Natural killer cell (primary cell): ENCODE results near the gene FOXE1. TPM values are rescaled to one million over a fixed set of nuclear protein-coding genes. Genes with fewer than 3 reads are reported as not detected.

ENCODE experiments used
- ATAC-seq, 3 donors: fragments of 150-1000 bp in 2 of 3; fragments of 200-7000 bp in 1 of 3; cut with Tn5 transposase; 1 replicate in 1 of 3; 2 replicates in 2 of 3; pipeline ENCODE4 v1.10.0; 2021; ENCODE audit warnings: mild to moderate bottlenecking in 2 of 3, moderate library complexity in 2 of 3
- DNase-seq, 2 donors: peaks; one replicate each; pipeline versions ENCODE4 v3.0.0 to v3.0.0-alpha.2; 2013 to 2021; ENCODE audit warnings: mixed read lengths in 1 of 2
- H3K27ac ChIP-seq: one replicate; pipeline ENCODE4 v1.5.1; 2013; ENCODE audit warnings: mild to moderate bottlenecking, low read length
- H3K27me3 ChIP-seq: one replicate; pipeline ENCODE4 v1.6.1; 2013; ENCODE audit warnings: low read length; ENCODE audit not compliant: control insufficient read depth, insufficient read depth
- H3K36me3 ChIP-seq: one replicate; pipeline ENCODE4 v1.6.1; 2013; ENCODE audit warnings: low read length; ENCODE audit not compliant: control insufficient read depth, insufficient read depth
- H3K4me1 ChIP-seq: one replicate; pipeline ENCODE4 v1.6.1; 2013; ENCODE audit warnings: low read length; ENCODE audit not compliant: control insufficient read depth, insufficient read depth
- H3K4me3 ChIP-seq: one replicate; pipeline ENCODE4 v1.5.1; 2013; ENCODE audit warnings: low read length
- H3K9me3 ChIP-seq: one replicate; pipeline ENCODE4 v1.6.1; 2013; ENCODE audit warnings: low read length; ENCODE audit not compliant: control insufficient read depth, insufficient read depth
- H3K27ac Mint-ChIP-seq, 2 donors: one replicate each; pipeline ENCODE4 v1.8.0; 2022; ENCODE audit warnings: mild to moderate bottlenecking in 2 of 2, mixed read lengths in 2 of 2, moderate library complexity in 1 of 2
- H3K27me3 Mint-ChIP-seq, 2 donors: one replicate each; pipeline ENCODE4 v1.8.0; 2022; ENCODE audit warnings: low read depth in 2 of 2, mixed read lengths in 2 of 2
- H3K36me3 Mint-ChIP-seq: one replicate; pipeline ENCODE4 v1.8.0; 2022; ENCODE audit warnings: mixed read lengths
- H3K4me1 Mint-ChIP-seq, 2 donors: one replicate each; pipeline ENCODE4 v1.8.0; 2022; ENCODE audit warnings: mixed read lengths in 2 of 2
- H3K4me3 Mint-ChIP-seq: one replicate; pipeline ENCODE4 v1.8.0; 2022; ENCODE audit warnings: mild to moderate bottlenecking, moderate library complexity, mixed read lengths
- H3K9me3 Mint-ChIP-seq, 2 donors: one replicate each; pipeline ENCODE4 v1.8.0; 2022; ENCODE audit warnings: mixed read lengths in 2 of 2
- CTCF ChIP-seq: fragments of 200-600 bp; IDR thresholded peaks from one replicate; pipeline ENCODE4 v1.8.0; 2022; ENCODE audit warnings: antibody characterized with exemption
- WGBS: methylation state at CpG from one replicate; pipeline ENCODE4 v1.1.7; 2013; ENCODE audit warnings: missing lambda C conversion rate; ENCODE audit not compliant: insufficient coverage; 5-methylcytosine and 5-hydroxymethylcytosine counted together
- intact Hi-C: fragments of 100-400 bp; cut with micrococcal nuclease; formaldehyde crosslinking; loops from one replicate; pipeline ENCODE4 v1.14.2; 2022
- total RNA-seq, 4 donors: library from RNA; stranded (reverse); fragments of 120-200 nt in 1 of 4; gene quantifications; one replicate each; pipeline versions ENCODE4 v1.2.3 to v1.2.4, GENCODE V29; 2013 to 2022

FOXE1 gene
- total RNA-seq, 3 donors from 2014 or later (not counting 1 experiment from before 2014, with no cell fraction given): not detected

GRCh38 chr9:97807681-97808080 lies 45.3 kb upstream of the FOXE1 start:
- Histone ChIP-seq H3K27ac (no peak overlapping the region), H3K9me3 (no peaks in the 10 kb centered on the region), H3K4me1 (peaks cover 6% of the 10 kb centered on the region), H3K36me3 (no peaks in the 10 kb centered on the region), H3K27me3 (peaks cover 6% of the 10 kb centered on the region), H3K4me3 (no peak overlapping the region)
- Mint-ChIP-seq H3K27me3 (peaks cover 22 to 36% of the 10 kb centered on the region in 2 donors), H3K9me3 (no peaks in the 10 kb centered on the region), H3K4me3 (no peak overlapping the region), H3K36me3 (no peaks in the 10 kb centered on the region), H3K4me1 (peaks cover 5 to 13% of the 10 kb centered on the region in 2 donors), H3K27ac (no peak overlapping the region)
- no peak for TF ChIP-seq CTCF
- intact Hi-C loops: no loop called here
- WGBS: 67% methylated on average over 1 of the region's 2 CpGs
- no peak for ATAC-seq
- DNase-seq: no peak

GRCh38 chr9:97808415-97808814 lies 44.6 kb upstream of the FOXE1 start:
- Histone ChIP-seq H3K9me3 (no peaks in the 10 kb centered on the region), H3K4me3 (no peak overlapping the region), H3K36me3 (no peaks in the 10 kb centered on the region), H3K27me3 (peaks cover 8% of the 10 kb centered on the region), H3K27ac (no peak overlapping the region), H3K4me1 (peaks cover 6% of the 10 kb centered on the region)
- no peak for TF ChIP-seq CTCF
- Mint-ChIP-seq H3K27me3 (peaks cover 19 to 36% of the 10 kb centered on the region in 2 donors), H3K36me3 (no peaks in the 10 kb centered on the region), H3K27ac (no peak overlapping the region), H3K9me3 (no peaks in the 10 kb centered on the region), H3K4me1 (peaks cover 5 to 6% of the 10 kb centered on the region in 2 donors), H3K4me3 (no peak overlapping the region)
- ATAC-seq (no peak), DNase-seq (no peak)
- 84% methylated on average over 2 of the region's 5 CpGs for WGBS
- intact Hi-C loops: no loop called here

DNA sequence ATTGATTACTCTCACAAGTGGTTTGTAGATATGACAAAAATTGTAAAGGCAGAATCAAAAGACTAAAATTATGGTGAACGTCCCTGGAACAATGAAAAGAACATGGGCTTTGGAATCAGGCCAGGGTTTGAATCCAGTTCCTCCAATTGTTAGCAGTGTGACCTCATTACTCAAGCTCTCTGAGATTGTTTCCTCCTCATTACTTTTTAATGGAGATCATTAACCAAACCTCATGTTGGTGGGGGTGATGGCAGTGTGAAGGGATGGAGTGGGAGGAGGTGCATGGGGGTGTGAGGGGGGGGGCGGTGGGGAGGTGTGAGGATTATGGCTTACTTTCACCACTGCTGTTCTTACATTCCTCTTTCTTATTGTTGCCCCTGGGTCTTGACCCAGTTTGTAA lies 44.1 kb upstream of the FOXE1 start:
- Mint-ChIP-seq H3K4me1 (peaks cover 3 to 4% of the 10 kb centered on the region in 2 donors), H3K36me3 (no peaks in the 10 kb centered on the region), H3K27ac (no peak overlapping the region), H3K9me3 (no peaks in the 10 kb centered on the region), H3K27me3 (peaks cover 19 to 36% of the 10 kb centered on the region in 2 donors), H3K4me3 (no peak overlapping the region)
- no peak for ATAC-seq
- no peak for DNase-seq
- peaks cover 2% of the 10 kb centered on the region for H3K4me1 ChIP-seq
- TF ChIP-seq CTCF: no peak
- H3K9me3 ChIP-seq: no peaks in the 10 kb centered on the region
- H3K36me3 ChIP-seq: no peaks in the 10 kb centered on the region
- H3K4me3 ChIP-seq: no peak overlapping the region
- intact Hi-C loops: no loop called here
- WGBS: 52% methylated on average over 1 of the region's 2 CpGs
- H3K27ac ChIP-seq: no peak overlapping the region
- H3K27me3 ChIP-seq: peaks cover 6% of the 10 kb centered on the region

DNA sequence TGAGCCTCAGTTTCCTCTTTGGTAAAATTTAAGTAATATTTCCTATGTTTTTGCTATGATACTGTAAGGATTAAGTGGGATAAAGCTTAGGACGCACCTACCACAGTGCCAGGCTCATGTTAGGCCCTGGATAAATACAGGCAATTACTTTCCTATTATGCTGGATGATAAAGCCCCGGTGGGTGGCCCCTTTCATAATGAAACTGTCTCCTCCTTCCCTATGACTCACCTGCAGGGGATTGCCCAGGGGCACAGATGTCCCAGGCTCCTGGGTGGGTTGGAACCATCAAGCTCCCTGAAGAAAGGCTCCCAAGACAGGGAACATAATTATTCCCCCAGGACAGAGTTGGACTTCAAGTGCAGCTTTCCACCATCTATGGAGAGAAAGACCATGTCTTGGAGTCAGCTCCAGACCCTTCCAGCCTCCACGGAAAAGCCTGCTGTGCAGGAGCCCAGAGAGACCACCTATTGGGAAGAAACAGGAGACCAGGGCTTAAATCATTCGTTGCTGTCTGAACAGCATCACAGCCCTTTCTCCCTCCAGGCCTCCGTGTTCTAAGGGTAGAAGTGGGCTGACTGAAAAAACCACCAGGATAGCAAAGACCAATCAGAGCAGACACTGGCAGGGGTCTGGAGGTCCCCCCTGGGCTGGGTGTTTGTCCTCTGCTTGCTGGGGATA lies 43.2 kb upstream of the FOXE1 start:
- peaks cover 14 to 36% of the 10 kb centered on the region in 2 donors for H3K27me3 Mint-ChIP-seq
- DNase-seq: no peak
- Histone ChIP-seq H3K4me3 (no peak overlapping the region), H3K27ac (no peak overlapping the region), H3K36me3 (no peaks in the 10 kb centered on the region), H3K27me3 (peaks cover 2% of the 10 kb centered on the region), H3K4me1 (no peaks in the 10 kb centered on the region), H3K9me3 (no peaks in the 10 kb centered on the region)
- 82% methylated on average over 4 of the region's 5 CpGs for WGBS
- no peaks in the 10 kb centered on the region for H3K4me1 Mint-ChIP-seq
- no peaks in the 10 kb centered on the region for H3K9me3 Mint-ChIP-seq
- no peak overlapping the region for H3K27ac Mint-ChIP-seq
- intact Hi-C loops: no loop called here
- H3K4me3 Mint-ChIP-seq: no peak overlapping the region
- TF ChIP-seq CTCF: no peak
- H3K36me3 Mint-ChIP-seq: no peaks in the 10 kb centered on the region
- no peak for ATAC-seq
